ENCODE results near the gene TMEM184A. TPM values are rescaled to one million over a fixed set of nuclear protein-coding genes. Genes with fewer than 3 reads are reported as not detected.

TMEM184A gene
- total and polyA plus RNA-seq, 2 of the 13 experiments (the other 11 are each of a cell fraction or from before 2014, with no cell fraction given) = 9.5 to 20.4 TPM

DNA sequence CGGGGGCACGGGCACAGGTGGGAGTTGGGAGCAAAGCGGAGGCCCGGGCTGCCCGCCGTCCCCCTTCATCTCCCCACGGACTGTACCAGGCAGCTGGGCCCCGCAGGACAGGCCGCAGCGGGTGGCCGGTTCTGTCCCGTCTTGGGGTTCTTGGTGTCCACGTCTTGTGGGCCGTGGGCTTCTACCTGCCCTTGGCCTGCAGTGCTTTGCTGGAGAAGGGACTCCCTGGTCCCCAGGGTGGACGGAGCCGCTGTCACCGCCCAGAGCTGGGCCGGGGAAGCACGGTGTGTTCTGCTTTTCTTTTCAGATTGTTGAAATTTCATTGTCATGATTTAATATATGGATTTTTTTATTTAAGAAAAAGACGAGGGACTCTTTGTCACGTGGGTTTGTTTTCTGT lies 13.7 kb downstream of the TMEM184A start (continued):
- no peak for TF ChIP-seq TBP (CRISPR knock-in tag; IDR thresholded peaks at IDR 0.05)
- TF ChIP-seq, protein P1, sequence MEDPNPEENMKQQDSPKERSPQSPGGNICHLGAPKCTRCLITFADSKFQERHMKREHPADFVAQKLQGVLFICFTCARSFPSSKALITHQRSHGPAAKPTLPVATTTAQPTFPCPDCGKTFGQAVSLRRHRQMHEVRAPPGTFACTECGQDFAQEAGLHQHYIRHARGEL (CRISPR knock-in tag; IDR thresholded peaks at IDR 0.05) = no peak
- no peak for TF ChIP-seq MLLT10 (CRISPR knock-in tag; IDR thresholded peaks at IDR 0.05)
- no peak for TF ChIP-seq MTF1 (CRISPR knock-in tag; IDR thresholded peaks at IDR 0.05)
- no peak for TF ChIP-seq HNF4A (CRISPR knock-in tag; IDR thresholded peaks at IDR 0.05)
- TF ChIP-seq ZNF143 (CRISPR knock-in tag; IDR thresholded peaks at IDR 0.05) = no peak
- no peak for TF ChIP-seq ZFP36L2 (CRISPR knock-in tag; IDR thresholded peaks at IDR 0.05)
- TF ChIP-seq, protein P2, sequence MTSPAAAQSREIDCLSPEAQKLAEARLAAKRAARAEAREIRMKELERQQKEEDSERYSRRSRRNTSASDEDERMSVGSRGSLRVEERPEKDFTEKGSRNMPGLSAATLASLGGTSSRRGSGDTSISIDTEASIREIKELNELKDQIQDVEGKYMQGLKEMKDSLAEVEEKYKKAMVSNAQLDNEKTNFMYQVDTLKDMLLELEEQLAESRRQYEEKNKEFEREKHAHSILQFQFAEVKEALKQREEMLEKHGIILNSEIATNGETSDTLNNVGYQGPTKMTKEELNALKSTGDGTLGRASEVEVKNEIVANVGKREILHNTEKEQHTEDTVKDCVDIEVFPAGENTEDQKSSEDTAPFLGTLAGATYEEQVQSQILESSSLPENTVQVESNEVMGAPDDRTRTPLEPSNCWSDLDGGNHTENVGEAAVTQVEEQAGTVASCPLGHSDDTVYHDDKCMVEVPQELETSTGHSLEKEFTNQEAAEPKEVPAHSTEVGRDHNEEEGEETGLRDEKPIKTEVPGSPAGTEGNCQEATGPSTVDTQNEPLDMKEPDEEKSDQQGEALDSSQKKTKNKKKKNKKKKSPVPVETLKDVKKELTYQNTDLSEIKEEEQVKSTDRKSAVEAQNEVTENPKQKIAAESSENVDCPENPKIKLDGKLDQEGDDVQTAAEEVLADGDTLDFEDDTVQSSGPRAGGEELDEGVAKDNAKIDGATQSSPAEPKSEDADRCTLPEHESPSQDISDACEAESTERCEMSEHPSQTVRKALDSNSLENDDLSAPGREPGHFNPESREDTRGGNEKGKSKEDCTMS (CRISPR knock-in tag; conservative IDR thresholded peaks at IDR 0.05) = no peak
- TF ChIP-seq, protein P3, sequence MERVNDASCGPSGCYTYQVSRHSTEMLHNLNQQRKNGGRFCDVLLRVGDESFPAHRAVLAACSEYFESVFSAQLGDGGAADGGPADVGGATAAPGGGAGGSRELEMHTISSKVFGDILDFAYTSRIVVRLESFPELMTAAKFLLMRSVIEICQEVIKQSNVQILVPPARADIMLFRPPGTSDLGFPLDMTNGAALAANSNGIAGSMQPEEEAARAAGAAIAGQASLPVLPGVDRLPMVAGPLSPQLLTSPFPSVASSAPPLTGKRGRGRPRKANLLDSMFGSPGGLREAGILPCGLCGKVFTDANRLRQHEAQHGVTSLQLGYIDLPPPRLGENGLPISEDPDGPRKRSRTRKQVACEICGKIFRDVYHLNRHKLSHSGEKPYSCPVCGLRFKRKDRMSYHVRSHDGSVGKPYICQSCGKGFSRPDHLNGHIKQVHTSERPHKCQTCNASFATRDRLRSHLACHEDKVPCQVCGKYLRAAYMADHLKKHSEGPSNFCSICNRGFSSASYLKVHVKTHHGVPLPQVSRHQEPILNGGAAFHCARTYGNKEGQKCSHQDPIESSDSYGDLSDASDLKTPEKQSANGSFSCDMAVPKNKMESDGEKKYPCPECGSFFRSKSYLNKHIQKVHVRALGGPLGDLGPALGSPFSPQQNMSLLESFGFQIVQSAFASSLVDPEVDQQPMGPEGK (CRISPR knock-in tag; IDR thresholded peaks at IDR 0.05) = no peak
- no peak for TF ChIP-seq SUZ12 (IDR thresholded peaks at IDR 0.05; ENCODE audit: low read depth, low read length)
- TF ChIP-seq CEBPB (IDR thresholded peaks at IDR 0.05; ENCODE audit: borderline replicate concordance, low read depth, low read length) = no peak
- no peak for TF ChIP-seq ZNF260 (CRISPR knock-in tag; IDR thresholded peaks at IDR 0.05; ENCODE audit: borderline replicate concordance, low read depth)
- no peak for TF ChIP-seq KDM3A (CRISPR knock-in tag; IDR thresholded peaks at IDR 0.05; ENCODE audit: low read depth)
- TF ChIP-seq ADNP (CRISPR knock-in tag; IDR thresholded peaks at IDR 0.05) = no peak
- no peak for TF ChIP-seq ZNF20 (CRISPR knock-in tag; IDR thresholded peaks at IDR 0.05)
- TF ChIP-seq, protein P4, sequence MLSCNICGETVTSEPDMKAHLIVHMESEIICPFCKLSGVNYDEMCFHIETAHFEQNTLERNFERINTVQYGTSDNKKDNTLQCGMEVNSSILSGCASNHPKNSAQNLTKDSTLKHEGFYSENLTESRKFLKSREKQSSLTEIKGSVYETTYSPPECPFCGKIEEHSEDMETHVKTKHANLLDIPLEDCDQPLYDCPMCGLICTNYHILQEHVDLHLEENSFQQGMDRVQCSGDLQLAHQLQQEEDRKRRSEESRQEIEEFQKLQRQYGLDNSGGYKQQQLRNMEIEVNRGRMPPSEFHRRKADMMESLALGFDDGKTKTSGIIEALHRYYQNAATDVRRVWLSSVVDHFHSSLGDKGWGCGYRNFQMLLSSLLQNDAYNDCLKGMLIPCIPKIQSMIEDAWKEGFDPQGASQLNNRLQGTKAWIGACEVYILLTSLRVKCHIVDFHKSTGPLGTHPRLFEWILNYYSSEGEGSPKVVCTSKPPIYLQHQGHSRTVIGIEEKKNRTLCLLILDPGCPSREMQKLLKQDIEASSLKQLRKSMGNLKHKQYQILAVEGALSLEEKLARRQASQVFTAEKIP (CRISPR knock-in tag; IDR thresholded peaks at IDR 0.05; ENCODE audit: borderline replicate concordance) = no peak
- no peak for TF ChIP-seq HHEX (CRISPR knock-in tag; IDR thresholded peaks at IDR 0.05)
- no peak for TF ChIP-seq ZNF34 (CRISPR knock-in tag; IDR thresholded peaks at IDR 0.05; ENCODE audit: borderline replicate concordance)
- TF ChIP-seq ZNF12 (CRISPR knock-in tag; IDR thresholded peaks at IDR 0.05) = no peak
- no peak for TF ChIP-seq ATAD3A (CRISPR knock-in tag; IDR thresholded peaks at IDR 0.05)
- no peak for TF ChIP-seq ZNF33A (CRISPR knock-in tag; IDR thresholded peaks at IDR 0.05; ENCODE audit: borderline replicate concordance)
- TF ChIP-seq TOPORS (CRISPR knock-in tag; IDR thresholded peaks at IDR 0.05) = no peak
- no peak for TF ChIP-seq ZFAT (CRISPR knock-in tag; conservative IDR thresholded peaks at IDR 0.05)
- no peak for TF ChIP-seq KLF9 (CRISPR knock-in tag; IDR thresholded peaks at IDR 0.05; ENCODE audit: low read depth)
- no peak for TF ChIP-seq TCF12 (IDR thresholded peaks at IDR 0.05)
- no peak for TF ChIP-seq TCF12 (CRISPR knock-in tag; IDR thresholded peaks at IDR 0.05)
- no peak for TF ChIP-seq ASH2L (IDR thresholded peaks at IDR 0.05; ENCODE audit: insufficient read length, low read depth, low read length)
- TF ChIP-seq ZFP90 (CRISPR knock-in tag; IDR thresholded peaks at IDR 0.05; ENCODE audit: borderline replicate concordance) = no peak
- no peak for TF ChIP-seq HNRNPK (IDR thresholded peaks at IDR 0.05; ENCODE audit: low read depth, low read length, poor library complexity, severe bottlenecking)

Measured in HepG2 (cell line).